ENCODE data around the gene TMIGD3. TPM values are rescaled to one million over a fixed set of nuclear protein-coding genes. Genes with fewer than 3 reads are reported as not detected.
A peak's percentile ranks its signal among the peaks of the same experiment; 100 is the strongest.

Gene TMIGD3
- total RNA-seq, 1 experiment from 2014 or later, result not detected

DNA sequence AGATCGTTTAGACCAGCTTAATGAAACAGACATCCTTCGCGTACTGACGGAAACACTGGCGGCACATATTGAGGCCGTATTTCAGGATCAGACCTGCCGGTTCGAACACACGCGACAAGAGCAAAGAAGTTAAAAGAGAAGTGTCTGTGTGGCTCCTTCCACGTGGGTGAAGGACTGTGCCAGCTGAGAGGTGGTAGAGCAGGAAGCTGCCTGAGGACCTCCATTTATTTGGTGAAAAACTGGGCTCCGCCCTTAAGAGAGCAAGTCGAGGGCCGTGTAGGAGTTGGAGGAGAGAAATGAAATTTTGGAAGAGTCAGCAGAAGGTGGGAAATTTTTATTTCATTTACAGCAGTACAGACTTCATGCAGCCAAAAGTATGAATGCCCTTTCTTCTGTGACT is 38.8 kb upstream of the TMIGD3 start (continued):
- TF ChIP-seq, protein P1, sequence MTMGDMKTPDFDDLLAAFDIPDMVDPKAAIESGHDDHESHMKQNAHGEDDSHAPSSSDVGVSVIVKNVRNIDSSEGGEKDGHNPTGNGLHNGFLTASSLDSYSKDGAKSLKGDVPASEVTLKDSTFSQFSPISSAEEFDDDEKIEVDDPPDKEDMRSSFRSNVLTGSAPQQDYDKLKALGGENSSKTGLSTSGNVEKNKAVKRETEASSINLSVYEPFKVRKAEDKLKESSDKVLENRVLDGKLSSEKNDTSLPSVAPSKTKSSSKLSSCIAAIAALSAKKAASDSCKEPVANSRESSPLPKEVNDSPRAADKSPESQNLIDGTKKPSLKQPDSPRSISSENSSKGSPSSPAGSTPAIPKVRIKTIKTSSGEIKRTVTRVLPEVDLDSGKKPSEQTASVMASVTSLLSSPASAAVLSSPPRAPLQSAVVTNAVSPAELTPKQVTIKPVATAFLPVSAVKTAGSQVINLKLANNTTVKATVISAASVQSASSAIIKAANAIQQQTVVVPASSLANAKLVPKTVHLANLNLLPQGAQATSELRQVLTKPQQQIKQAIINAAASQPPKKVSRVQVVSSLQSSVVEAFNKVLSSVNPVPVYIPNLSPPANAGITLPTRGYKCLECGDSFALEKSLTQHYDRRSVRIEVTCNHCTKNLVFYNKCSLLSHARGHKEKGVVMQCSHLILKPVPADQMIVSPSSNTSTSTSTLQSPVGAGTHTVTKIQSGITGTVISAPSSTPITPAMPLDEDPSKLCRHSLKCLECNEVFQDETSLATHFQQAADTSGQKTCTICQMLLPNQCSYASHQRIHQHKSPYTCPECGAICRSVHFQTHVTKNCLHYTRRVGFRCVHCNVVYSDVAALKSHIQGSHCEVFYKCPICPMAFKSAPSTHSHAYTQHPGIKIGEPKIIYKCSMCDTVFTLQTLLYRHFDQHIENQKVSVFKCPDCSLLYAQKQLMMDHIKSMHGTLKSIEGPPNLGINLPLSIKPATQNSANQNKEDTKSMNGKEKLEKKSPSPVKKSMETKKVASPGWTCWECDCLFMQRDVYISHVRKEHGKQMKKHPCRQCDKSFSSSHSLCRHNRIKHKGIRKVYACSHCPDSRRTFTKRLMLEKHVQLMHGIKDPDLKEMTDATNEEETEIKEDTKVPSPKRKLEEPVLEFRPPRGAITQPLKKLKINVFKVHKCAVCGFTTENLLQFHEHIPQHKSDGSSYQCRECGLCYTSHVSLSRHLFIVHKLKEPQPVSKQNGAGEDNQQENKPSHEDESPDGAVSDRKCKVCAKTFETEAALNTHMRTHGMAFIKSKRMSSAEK (CRISPR knock-in tag; IDR thresholded peaks at IDR 0.05; ENCODE audit: borderline replicate concordance), result no peak
- TF ChIP-seq SP1 (CRISPR knock-in tag; conservative IDR thresholded peaks at IDR 0.05) (no peak), ESRRA (CRISPR knock-in tag; IDR thresholded peaks at IDR 0.05; ENCODE audit: borderline replicate concordance) (no peak), ZNF671 (CRISPR knock-in tag; IDR thresholded peaks at IDR 0.05) (no peak), NFYB (CRISPR knock-in tag; conservative IDR thresholded peaks at IDR 0.05; ENCODE audit: low read depth) (no peak), RORB (CRISPR knock-in tag; IDR thresholded peaks at IDR 0.05) (no peak)
- TF ChIP-seq, protein P2, sequence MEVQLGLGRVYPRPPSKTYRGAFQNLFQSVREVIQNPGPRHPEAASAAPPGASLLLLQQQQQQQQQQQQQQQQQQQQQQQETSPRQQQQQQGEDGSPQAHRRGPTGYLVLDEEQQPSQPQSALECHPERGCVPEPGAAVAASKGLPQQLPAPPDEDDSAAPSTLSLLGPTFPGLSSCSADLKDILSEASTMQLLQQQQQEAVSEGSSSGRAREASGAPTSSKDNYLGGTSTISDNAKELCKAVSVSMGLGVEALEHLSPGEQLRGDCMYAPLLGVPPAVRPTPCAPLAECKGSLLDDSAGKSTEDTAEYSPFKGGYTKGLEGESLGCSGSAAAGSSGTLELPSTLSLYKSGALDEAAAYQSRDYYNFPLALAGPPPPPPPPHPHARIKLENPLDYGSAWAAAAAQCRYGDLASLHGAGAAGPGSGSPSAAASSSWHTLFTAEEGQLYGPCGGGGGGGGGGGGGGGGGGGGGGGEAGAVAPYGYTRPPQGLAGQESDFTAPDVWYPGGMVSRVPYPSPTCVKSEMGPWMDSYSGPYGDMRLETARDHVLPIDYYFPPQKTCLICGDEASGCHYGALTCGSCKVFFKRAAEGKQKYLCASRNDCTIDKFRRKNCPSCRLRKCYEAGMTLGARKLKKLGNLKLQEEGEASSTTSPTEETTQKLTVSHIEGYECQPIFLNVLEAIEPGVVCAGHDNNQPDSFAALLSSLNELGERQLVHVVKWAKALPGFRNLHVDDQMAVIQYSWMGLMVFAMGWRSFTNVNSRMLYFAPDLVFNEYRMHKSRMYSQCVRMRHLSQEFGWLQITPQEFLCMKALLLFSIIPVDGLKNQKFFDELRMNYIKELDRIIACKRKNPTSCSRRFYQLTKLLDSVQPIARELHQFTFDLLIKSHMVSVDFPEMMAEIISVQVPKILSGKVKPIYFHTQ (CRISPR knock-in tag; IDR thresholded peaks at IDR 0.05), result no peak

DNA sequence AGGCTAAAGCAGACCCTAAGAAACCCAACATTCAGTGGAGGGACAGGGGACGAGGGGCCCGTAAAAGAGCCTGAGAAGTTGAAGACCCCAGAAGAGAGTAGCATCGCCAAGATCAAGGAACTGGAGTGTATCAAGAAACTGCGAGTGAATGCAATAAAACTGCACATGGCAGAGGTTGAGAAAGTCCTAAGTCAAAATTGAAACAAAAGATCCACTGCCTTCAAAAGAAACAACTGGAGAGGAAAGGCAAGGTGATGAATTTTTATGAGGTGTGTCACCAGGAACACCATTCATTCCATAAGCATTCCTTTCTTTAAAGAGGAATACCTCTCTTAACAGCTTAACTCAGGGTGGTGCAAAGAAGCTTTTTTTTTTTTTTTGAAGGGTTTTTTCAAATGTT is 38.3 kb upstream of the TMIGD3 start:
- POLR2A ChIA-PET, result no interaction called here
- Mint-ChIP-seq H3K4me3 (no peak overlapping the region), H3K4me1 (peaks cover 23% of the 10 kb centered on the region), H3K36me3 (no peaks in the 10 kb centered on the region), H3K27me3 (ENCODE audit: low read depth) (peaks cover 19% of the 10 kb centered on the region), H3K27ac (no peak overlapping the region), H3K9me3 (peaks cover 11% of the 10 kb centered on the region)
- no peak for DNase-seq (ENCODE audit: low spot score)
- CTCF ChIA-PET, result interaction anchor here (0.6 to 1.2 kb wide), 3 partner anchors 25 to 230 kb away, joined by 3 read pairs; no protein-coding TSS in a partner anchor
- ATAC-seq, result peak; percentile 79
- TF ChIP-seq HMGA2 (CRISPR knock-in tag; IDR thresholded peaks at IDR 0.05), result no peak
- no peak for TF ChIP-seq TP53 (CRISPR knock-in tag; IDR thresholded peaks at IDR 0.05)
- no peak for TF ChIP-seq ZNF219 (CRISPR knock-in tag; IDR thresholded peaks at IDR 0.05; ENCODE audit: borderline replicate concordance)
- TF ChIP-seq, protein P3, sequence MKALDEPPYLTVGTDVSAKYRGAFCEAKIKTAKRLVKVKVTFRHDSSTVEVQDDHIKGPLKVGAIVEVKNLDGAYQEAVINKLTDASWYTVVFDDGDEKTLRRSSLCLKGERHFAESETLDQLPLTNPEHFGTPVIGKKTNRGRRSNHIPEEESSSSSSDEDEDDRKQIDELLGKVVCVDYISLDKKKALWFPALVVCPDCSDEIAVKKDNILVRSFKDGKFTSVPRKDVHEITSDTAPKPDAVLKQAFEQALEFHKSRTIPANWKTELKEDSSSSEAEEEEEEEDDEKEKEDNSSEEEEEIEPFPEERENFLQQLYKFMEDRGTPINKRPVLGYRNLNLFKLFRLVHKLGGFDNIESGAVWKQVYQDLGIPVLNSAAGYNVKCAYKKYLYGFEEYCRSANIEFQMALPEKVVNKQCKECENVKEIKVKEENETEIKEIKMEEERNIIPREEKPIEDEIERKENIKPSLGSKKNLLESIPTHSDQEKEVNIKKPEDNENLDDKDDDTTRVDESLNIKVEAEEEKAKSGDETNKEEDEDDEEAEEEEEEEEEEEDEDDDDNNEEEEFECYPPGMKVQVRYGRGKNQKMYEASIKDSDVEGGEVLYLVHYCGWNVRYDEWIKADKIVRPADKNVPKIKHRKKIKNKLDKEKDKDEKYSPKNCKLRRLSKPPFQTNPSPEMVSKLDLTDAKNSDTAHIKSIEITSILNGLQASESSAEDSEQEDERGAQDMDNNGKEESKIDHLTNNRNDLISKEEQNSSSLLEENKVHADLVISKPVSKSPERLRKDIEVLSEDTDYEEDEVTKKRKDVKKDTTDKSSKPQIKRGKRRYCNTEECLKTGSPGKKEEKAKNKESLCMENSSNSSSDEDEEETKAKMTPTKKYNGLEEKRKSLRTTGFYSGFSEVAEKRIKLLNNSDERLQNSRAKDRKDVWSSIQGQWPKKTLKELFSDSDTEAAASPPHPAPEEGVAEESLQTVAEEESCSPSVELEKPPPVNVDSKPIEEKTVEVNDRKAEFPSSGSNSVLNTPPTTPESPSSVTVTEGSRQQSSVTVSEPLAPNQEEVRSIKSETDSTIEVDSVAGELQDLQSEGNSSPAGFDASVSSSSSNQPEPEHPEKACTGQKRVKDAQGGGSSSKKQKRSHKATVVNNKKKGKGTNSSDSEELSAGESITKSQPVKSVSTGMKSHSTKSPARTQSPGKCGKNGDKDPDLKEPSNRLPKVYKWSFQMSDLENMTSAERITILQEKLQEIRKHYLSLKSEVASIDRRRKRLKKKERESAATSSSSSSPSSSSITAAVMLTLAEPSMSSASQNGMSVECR (CRISPR knock-in tag; IDR thresholded peaks at IDR 0.05; ENCODE audit: borderline replicate concordance), result no peak
- TF ChIP-seq, protein P4, sequence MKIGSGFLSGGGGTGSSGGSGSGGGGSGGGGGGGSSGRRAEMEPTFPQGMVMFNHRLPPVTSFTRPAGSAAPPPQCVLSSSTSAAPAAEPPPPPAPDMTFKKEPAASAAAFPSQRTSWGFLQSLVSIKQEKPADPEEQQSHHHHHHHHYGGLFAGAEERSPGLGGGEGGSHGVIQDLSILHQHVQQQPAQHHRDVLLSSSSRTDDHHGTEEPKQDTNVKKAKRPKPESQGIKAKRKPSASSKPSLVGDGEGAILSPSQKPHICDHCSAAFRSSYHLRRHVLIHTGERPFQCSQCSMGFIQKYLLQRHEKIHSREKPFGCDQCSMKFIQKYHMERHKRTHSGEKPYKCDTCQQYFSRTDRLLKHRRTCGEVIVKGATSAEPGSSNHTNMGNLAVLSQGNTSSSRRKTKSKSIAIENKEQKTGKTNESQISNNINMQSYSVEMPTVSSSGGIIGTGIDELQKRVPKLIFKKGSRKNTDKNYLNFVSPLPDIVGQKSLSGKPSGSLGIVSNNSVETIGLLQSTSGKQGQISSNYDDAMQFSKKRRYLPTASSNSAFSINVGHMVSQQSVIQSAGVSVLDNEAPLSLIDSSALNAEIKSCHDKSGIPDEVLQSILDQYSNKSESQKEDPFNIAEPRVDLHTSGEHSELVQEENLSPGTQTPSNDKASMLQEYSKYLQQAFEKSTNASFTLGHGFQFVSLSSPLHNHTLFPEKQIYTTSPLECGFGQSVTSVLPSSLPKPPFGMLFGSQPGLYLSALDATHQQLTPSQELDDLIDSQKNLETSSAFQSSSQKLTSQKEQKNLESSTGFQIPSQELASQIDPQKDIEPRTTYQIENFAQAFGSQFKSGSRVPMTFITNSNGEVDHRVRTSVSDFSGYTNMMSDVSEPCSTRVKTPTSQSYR (CRISPR knock-in tag; IDR thresholded peaks at IDR 0.05), result no peak
- TF ChIP-seq NFATC4 (CRISPR knock-in tag; IDR thresholded peaks at IDR 0.05), result no peak
- TF ChIP-seq, protein P5, sequence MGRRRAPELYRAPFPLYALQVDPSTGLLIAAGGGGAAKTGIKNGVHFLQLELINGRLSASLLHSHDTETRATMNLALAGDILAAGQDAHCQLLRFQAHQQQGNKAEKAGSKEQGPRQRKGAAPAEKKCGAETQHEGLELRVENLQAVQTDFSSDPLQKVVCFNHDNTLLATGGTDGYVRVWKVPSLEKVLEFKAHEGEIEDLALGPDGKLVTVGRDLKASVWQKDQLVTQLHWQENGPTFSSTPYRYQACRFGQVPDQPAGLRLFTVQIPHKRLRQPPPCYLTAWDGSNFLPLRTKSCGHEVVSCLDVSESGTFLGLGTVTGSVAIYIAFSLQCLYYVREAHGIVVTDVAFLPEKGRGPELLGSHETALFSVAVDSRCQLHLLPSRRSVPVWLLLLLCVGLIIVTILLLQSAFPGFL (CRISPR knock-in tag; IDR thresholded peaks at IDR 0.05; ENCODE audit: borderline replicate concordance), result no peak
- TF ChIP-seq GRHL2 (CRISPR knock-in tag; IDR thresholded peaks at IDR 0.05; ENCODE audit: insufficient replicate concordance, severe bottlenecking), result no peak
- no peak for TF ChIP-seq ZNF232 (CRISPR knock-in tag; IDR thresholded peaks at IDR 0.05)
- TF ChIP-seq, protein P6, sequence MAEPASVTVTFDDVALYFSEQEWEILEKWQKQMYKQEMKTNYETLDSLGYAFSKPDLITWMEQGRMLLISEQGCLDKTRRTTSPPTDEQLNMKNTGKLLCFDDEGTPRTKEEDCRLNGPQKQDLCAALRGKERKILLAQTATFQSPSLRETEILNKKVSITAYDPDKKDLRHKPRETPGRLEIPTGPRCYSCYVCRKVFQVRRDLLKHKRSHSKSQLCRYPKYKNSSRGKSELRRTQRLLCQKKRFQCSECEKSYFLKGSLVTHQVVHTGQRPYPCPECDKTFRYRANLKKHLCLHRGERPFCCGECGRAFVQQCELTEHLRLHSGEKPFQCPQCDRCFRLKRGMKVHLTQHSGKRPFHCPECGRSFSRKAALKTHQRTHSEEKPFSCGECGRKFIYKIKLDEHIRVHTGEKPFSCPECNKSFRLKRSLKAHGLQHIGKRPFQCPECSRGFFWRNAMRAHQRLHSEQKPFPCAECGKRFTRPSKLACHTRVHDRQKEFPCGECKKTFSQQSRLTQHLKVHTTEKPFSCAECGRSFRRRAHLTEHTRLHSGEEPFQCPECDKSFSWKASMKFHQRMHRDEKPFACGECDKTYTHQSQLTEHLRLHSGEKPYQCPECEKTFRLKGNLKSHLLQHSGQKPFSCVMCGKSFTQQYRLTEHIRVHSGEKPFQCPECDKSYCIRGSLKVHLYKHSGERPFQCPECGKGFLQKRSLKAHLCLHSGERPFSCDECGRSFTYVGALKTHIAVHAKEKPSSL (CRISPR knock-in tag; conservative IDR thresholded peaks at IDR 0.05), result no peak
